Islet of Langerhans (tissue), 1 donor: ENCODE data around the gene RILPL1.
"Not testable (repeated sequence)": the region's sequence is repeated elsewhere in the genome, so short reads cannot be mapped to it uniquely, and the experiment has no call there.

Experiments used
- FAIRE-seq: peaks from one replicate; lab custom pipeline; 2011; peaks lifted over from hg19 to GRCh38; lab: Jason Lieb, UNC

RILPL1 gene

GRCh38 chr12:123492339-123493039 lies 41.0 kb downstream of the RILPL1 start:
- not testable (repeated sequence) for FAIRE-seq

DNA sequence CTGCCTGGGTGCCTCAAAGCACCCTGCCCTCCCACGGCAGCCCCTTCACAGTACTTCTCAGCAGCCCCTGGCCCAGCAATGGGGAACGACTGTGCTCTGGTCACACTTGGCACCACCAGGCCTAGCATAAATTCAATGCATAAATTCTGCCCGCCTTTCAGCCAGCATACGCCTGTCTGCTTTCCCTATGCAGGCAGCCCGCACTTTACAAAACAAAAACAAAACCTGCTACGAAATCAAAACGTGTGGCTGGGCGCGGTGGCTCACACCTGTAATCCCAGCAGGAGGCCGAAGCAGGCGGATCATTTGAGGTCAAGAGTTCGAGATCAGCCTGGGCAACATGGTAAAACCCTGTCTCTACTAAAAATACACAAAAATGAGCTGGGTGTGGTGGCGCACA lies 42.0 kb downstream of the RILPL1 start:
- FAIRE-seq = no peak

DNA sequence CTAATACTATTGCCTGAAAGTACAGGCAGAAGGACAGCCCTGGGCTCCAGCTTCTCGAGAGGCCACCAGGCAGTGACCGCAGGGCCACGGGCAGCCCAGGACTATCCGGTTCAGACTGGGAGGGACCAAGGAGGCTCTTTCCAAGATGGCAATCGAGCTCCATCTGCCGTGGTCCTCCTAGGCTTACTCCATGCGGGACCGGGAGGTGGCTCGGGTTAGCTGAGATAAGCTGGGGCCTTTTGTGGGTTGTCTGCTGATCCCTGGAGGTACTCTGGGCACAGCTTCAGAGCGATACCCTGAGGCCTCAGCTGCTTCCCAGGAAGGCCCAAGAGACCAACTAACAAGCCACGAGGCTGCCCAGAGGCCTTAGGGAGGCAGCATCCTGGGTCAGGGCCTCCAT lies 42.5 kb downstream of the RILPL1 start:
- FAIRE-seq = no peak

DNA sequence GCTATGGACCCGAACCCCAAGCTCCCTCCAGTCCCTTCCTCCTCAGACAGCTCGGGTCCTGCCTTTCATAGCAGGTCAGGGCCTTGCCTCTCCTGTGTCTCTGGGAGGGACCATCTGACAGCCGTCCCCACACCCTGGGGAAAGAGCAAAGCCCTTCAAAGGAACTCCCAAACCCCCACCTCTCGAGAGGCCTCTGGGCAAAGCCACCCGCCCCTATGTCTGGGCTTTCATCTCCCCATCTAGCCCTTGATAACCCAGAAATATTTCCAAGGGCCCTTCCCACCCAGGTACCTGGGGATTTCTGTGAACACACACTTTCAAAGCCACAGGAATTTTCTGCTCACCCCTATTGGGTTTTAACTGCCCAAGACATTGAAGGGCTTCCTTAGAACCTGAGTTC lies 43.4 kb downstream of the RILPL1 start:
- no peak for FAIRE-seq

DNA sequence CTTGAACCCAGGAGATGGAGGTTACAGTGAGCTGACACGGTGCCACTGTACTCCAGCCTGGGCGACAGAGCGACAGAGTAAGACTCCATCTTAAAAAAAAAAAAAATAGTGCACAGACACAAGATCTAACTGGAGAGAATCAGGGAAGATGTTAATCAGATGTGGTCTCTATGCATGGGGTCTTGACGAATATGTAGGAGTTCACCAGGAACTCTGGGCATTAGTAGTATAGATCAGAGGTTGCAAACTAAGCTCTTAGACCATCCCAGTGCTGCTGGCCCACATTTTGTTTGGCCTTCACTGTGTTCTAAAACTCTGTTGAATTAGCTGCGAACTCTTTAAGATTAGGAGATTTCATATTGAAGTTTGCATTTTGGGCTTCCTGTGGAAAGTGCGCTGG lies 43.9 kb downstream of the RILPL1 start:
- no peak for FAIRE-seq

GRCh38 chr12:123488539-123489230 lies 44.8 kb downstream of the RILPL1 start:
- no peak for FAIRE-seq

DNA sequence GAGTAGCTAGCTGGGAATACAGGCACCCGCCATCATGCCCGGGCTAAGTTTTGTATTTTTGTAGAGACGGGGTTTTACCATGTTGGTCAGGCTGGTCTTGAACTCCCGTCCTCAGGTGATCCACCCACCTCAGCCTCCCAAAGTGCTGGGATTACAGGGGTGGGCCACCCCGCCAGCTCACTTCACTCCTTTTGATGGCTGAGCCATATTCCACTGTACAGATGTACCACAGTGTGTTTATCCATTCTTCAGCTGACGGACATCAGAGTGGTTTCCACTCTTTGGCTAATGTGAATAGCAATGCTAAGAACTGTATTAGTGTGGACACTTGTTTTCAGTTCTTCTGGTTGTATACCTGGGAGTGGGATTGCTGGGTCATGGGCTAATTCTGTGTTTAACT lies 46.1 kb downstream of the RILPL1 start:
- no peak for FAIRE-seq

- no peak for FAIRE-seq
These were observed 47.8 kb downstream of the RILPL1 start for GRCh38 chr12:123485756-123486155.

- no peak for FAIRE-seq
These were observed 49.8 kb downstream of the RILPL1 start for GRCh38 chr12:123483602-123484248.

DNA sequence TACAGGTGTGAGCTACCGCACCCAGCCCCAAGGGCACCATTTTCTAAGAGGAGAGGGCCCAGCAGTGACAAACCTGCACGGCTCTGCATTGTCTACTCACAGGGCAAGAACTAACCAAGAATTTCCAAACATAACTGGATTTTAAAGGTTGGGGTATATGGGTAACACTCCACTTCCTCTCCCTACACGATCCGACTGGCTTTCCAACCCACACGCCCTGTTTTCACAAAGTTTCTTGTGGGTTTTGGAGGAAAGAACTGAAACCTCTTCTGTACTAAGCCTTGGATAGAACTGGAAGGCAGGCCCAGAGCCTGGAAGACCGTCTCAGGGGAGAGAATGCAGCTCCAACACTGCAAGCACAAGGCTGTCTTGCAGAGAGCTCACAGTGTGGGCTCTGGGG lies 50.6 kb downstream of the RILPL1 start:
- FAIRE-seq = no peak

- FAIRE-seq = not testable (repeated sequence)
These were observed 52.3 kb downstream of the RILPL1 start for GRCh38 chr12:123481251-123481650.

DNA sequence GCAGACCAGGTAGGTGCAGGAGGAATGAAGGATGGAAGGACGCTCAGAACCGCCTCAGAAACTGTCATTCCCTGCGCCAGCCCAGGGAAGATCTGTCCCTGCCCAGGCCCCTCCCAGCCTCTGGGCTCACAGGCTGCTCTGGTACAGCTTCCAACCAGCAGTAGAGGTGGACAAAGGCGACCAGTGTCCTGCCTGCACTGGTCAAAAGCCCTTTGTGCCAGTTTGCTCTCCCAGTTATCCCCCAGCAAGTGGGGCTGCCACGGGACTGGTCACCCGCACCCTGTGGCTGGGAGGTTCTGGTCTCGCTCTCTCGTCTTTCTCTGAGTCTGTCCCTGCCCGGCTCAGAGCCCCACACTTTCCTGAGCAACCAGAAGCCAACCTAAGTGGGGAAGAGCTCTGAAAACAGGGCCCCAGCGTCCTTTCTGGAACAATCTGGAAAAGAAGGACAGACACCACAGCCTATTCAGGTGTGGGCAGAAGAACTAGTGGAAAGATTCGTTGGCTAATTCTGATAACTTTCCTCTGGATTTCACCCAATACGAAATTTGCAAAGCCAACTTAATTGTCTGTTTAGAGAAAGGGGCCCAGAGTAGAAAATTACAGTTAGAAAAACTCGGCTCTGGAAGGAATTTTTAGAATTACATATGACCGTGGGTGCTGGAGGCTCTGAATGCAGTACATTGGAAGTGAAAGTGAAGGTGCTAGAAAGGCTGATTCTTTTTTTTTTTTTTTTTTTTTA lies 53.9 kb downstream of the RILPL1 start:
- FAIRE-seq = no peak

GRCh38 chr12:123478762-123479161 lies 54.8 kb downstream of the RILPL1 start:
- FAIRE-seq = no peak

GRCh38 chr12:123478069-123478468 lies 55.5 kb downstream of the RILPL1 start:
- FAIRE-seq = no peak

DNA sequence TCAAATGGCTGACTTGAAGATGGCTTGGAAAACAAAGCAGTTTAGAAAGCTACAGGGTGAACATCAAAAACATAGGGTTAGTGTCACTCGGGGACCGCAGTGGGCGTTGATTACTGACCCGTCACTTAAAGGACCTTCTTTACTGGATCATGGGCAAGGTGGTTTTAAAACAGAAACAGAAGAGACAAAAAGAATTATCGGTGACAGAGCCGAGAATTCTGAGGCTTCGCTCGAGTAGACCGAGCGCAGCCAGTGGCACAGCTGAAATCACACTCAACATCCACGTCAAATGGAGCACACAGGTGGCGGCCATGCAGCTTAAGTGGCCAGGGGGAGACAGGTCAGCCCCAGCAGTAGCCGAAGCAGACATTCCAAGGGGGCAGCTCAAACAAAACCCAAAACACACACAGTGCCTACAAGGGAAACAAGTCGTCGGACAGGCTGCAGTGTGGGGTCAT lies 58.2 kb downstream of the RILPL1 start:
- FAIRE-seq = no peak

GRCh38 chr12:123474485-123475245 lies 58.9 kb downstream of the RILPL1 start:
- FAIRE-seq = peak; percentile 53

- FAIRE-seq = no peak
These were observed 61.1 kb downstream of the RILPL1 start for GRCh38 chr12:123472438-123472849.

- no peak for FAIRE-seq
These were observed 62.0 kb downstream of the RILPL1 start for GRCh38 chr12:123471374-123472068.

DNA sequence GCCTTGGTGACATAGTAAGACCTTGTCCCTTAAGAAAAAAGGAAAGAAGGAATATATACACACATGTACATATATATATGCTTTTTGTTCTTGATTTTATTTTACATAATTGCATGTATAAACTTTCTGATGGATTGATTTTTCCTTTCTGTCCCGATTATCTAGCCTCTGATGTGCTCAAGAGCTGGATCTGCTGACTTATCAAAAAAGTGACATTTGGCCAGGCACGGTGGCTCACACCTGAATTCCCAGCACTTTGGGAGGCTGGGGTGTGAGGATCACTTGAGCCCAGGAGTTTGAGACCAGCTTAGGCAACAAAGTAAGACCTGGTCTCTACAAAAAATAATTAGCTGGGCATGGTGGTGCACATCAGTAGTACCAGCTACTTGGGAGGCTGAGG lies 63.5 kb downstream of the RILPL1 start:
- FAIRE-seq = no peak

- no peak for FAIRE-seq
These were observed 64.7 kb downstream of the RILPL1 start for GRCh38 chr12:123468786-123469185.

DNA sequence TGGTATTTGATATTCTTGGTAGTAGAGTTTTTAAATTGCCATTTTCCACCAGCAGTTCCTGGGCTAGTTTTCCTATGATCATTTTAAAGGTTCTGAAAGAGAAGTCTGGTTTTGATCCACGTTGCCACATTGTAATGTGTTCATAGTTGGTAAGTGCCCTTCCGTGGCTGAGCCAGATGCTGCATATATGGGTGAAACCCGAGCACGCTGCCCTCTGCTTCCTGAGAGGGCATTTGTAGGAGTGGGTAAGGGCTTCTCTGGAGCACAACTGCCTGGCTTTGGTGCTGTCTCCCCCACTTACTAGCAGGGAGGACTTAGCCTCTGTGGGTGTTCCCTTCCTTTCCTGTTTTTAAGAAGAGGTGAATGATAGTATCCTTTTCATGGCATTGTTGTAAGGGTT lies 68.4 kb downstream of the RILPL1 start:
- no peak for FAIRE-seq
